Measurements from ENCODE around the gene GIT1. TPM values are rescaled to one million over a fixed set of nuclear protein-coding genes. Genes with fewer than 3 reads are reported as not detected.

The GIT1 gene
- total and polyA plus RNA-seq, 2 of the 13 experiments (the other 11 are each of a cell fraction or from before 2014, with no cell fraction given) = 14.2 to 30.8 TPM

DNA sequence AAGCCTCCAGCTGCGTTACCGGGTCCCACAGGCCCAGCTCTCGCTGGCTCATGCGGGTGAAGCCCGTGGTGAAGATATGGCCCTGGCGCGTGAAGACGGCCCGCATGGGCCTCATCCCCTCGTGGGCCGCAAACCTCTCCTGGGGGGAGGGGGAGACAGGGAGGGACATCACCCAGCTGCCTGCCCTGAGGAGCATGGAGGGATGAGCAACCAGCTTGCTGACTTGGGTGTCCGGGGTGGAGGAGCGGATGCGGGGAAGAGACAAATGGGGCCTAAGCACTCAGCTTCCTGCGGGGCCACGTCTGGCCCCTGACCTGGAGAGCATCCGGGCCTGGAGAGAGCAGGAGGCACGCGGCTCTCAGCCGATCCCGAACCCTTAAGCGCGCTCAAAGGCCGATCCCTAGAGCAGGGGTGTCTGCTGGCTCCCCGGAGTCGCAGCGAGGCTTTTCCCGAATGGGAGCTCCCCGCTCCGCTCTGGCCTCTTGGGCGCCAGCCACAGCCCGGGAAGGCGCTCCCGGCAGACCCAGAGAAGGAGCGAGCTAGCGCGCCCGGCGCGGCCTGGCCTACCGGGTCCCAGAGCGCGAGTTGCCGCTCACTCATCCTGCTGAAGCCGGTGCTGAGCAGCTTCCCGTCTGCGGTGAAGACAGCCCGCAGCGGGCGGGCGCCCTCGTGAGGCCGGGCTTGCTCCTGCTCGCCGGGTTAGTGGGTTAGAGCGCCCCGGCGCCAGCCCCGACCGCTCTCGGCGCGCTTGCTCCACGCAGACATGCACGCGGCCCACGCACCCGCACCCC is 28.2 kb upstream of the GIT1 start (continued):
- TF ChIP-seq, protein P1, sequence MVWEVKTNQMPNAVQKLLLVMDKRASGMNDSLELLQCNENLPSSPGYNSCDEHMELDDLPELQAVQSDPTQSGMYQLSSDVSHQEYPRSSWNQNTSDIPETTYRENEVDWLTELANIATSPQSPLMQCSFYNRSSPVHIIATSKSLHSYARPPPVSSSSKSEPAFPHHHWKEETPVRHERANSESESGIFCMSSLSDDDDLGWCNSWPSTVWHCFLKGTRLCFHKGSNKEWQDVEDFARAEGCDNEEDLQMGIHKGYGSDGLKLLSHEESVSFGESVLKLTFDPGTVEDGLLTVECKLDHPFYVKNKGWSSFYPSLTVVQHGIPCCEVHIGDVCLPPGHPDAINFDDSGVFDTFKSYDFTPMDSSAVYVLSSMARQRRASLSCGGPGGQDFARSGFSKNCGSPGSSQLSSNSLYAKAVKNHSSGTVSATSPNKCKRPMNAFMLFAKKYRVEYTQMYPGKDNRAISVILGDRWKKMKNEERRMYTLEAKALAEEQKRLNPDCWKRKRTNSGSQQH (CRISPR knock-in tag; IDR thresholded peaks at IDR 0.05; ENCODE audit: low read depth) = no peak
- TF ChIP-seq, protein P2, sequence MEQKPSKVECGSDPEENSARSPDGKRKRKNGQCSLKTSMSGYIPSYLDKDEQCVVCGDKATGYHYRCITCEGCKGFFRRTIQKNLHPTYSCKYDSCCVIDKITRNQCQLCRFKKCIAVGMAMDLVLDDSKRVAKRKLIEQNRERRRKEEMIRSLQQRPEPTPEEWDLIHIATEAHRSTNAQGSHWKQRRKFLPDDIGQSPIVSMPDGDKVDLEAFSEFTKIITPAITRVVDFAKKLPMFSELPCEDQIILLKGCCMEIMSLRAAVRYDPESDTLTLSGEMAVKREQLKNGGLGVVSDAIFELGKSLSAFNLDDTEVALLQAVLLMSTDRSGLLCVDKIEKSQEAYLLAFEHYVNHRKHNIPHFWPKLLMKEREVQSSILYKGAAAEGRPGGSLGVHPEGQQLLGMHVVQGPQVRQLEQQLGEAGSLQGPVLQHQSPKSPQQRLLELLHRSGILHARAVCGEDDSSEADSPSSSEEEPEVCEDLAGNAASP (CRISPR knock-in tag; IDR thresholded peaks at IDR 0.05; ENCODE audit: borderline replicate concordance) = no peak
- TF ChIP-seq MAZ (IDR thresholded peaks at IDR 0.05; ENCODE audit: borderline replicate concordance, low read depth, low read length) = no peak
- TF ChIP-seq MAZ (CRISPR knock-in tag; IDR thresholded peaks at IDR 0.05; ENCODE audit: low read depth) = peak; percentile 51; the same call in 1 of the 2 replicates
- no peak for TF ChIP-seq ZNF264 (CRISPR knock-in tag; IDR thresholded peaks at IDR 0.05)
- TF ChIP-seq, protein P3, sequence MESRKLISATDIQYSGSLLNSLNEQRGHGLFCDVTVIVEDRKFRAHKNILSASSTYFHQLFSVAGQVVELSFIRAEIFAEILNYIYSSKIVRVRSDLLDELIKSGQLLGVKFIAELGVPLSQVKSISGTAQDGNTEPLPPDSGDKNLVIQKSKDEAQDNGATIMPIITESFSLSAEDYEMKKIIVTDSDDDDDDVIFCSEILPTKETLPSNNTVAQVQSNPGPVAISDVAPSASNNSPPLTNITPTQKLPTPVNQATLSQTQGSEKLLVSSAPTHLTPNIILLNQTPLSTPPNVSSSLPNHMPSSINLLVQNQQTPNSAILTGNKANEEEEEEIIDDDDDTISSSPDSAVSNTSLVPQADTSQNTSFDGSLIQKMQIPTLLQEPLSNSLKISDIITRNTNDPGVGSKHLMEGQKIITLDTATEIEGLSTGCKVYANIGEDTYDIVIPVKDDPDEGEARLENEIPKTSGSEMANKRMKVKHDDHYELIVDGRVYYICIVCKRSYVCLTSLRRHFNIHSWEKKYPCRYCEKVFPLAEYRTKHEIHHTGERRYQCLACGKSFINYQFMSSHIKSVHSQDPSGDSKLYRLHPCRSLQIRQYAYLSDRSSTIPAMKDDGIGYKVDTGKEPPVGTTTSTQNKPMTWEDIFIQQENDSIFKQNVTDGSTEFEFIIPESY (CRISPR knock-in tag; IDR thresholded peaks at IDR 0.05) = peak; percentile 25; the same call in 1 of the 2 replicates
- TF ChIP-seq SIX1 (CRISPR knock-in tag; IDR thresholded peaks at IDR 0.05; ENCODE audit: borderline replicate concordance) = no peak
- no peak for TF ChIP-seq TARDBP (CRISPR knock-in tag; IDR thresholded peaks at IDR 0.05)
- TF ChIP-seq BORCS8-MEF2B (CRISPR knock-in tag; IDR thresholded peaks at IDR 0.05) = no peak; the same call in 1 of the 2 replicates
- TF ChIP-seq, protein P4, sequence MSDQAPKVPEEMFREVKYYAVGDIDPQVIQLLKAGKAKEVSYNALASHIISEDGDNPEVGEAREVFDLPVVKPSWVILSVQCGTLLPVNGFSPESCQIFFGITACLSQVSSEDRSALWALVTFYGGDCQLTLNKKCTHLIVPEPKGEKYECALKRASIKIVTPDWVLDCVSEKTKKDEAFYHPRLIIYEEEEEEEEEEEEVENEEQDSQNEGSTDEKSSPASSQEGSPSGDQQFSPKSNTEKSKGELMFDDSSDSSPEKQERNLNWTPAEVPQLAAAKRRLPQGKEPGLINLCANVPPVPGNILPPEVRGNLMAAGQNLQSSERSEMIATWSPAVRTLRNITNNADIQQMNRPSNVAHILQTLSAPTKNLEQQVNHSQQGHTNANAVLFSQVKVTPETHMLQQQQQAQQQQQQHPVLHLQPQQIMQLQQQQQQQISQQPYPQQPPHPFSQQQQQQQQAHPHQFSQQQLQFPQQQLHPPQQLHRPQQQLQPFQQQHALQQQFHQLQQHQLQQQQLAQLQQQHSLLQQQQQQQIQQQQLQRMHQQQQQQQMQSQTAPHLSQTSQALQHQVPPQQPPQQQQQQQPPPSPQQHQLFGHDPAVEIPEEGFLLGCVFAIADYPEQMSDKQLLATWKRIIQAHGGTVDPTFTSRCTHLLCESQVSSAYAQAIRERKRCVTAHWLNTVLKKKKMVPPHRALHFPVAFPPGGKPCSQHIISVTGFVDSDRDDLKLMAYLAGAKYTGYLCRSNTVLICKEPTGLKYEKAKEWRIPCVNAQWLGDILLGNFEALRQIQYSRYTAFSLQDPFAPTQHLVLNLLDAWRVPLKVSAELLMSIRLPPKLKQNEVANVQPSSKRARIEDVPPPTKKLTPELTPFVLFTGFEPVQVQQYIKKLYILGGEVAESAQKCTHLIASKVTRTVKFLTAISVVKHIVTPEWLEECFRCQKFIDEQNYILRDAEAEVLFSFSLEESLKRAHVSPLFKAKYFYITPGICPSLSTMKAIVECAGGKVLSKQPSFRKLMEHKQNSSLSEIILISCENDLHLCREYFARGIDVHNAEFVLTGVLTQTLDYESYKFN (CRISPR knock-in tag; conservative IDR thresholded peaks at IDR 0.05) = no peak
- TF ChIP-seq, protein P5, sequence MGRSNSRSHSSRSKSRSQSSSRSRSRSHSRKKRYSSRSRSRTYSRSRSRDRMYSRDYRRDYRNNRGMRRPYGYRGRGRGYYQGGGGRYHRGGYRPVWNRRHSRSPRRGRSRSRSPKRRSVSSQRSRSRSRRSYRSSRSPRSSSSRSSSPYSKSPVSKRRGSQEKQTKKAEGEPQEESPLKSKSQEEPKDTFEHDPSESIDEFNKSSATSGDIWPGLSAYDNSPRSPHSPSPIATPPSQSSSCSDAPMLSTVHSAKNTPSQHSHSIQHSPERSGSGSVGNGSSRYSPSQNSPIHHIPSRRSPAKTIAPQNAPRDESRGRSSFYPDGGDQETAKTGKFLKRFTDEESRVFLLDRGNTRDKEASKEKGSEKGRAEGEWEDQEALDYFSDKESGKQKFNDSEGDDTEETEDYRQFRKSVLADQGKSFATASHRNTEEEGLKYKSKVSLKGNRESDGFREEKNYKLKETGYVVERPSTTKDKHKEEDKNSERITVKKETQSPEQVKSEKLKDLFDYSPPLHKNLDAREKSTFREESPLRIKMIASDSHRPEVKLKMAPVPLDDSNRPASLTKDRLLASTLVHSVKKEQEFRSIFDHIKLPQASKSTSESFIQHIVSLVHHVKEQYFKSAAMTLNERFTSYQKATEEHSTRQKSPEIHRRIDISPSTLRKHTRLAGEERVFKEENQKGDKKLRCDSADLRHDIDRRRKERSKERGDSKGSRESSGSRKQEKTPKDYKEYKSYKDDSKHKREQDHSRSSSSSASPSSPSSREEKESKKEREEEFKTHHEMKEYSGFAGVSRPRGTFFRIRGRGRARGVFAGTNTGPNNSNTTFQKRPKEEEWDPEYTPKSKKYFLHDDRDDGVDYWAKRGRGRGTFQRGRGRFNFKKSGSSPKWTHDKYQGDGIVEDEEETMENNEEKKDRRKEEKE (IDR thresholded peaks at IDR 0.05) = no peak
- no peak for TF ChIP-seq ZNF720 (CRISPR knock-in tag; IDR thresholded peaks at IDR 0.05)
- TF ChIP-seq, protein P6, sequence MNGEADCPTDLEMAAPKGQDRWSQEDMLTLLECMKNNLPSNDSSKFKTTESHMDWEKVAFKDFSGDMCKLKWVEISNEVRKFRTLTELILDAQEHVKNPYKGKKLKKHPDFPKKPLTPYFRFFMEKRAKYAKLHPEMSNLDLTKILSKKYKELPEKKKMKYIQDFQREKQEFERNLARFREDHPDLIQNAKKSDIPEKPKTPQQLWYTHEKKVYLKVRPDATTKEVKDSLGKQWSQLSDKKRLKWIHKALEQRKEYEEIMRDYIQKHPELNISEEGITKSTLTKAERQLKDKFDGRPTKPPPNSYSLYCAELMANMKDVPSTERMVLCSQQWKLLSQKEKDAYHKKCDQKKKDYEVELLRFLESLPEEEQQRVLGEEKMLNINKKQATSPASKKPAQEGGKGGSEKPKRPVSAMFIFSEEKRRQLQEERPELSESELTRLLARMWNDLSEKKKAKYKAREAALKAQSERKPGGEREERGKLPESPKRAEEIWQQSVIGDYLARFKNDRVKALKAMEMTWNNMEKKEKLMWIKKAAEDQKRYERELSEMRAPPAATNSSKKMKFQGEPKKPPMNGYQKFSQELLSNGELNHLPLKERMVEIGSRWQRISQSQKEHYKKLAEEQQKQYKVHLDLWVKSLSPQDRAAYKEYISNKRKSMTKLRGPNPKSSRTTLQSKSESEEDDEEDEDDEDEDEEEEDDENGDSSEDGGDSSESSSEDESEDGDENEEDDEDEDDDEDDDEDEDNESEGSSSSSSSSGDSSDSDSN (CRISPR knock-in tag; IDR thresholded peaks at IDR 0.05) = peak; percentile 96
- no peak for TF ChIP-seq NR2C2 (CRISPR knock-in tag; IDR thresholded peaks at IDR 0.05; ENCODE audit: borderline replicate concordance)
